NK-92 treated with Interleukin-12 subunit alpha and Interleukin-12 subunit beta, amount 100 ng/mL, for 24 hours (cell line): ENCODE measurements around the gene RGS3.

Experiments used
- DNase-seq: peaks from one replicate; lab custom pipeline; 2025; lab: John Stamatoyannopoulos, UW

The RGS3 gene

GRCh38 chr9:113465599-113466140, 2.1 kb downstream of the RGS3 start:
- no peak for DNase-seq

GRCh38 chr9:113467183-113467582, 3.7 kb downstream of the RGS3 start:
- no peak for DNase-seq

GRCh38 chr9:113468716-113469448, 5.4 kb downstream of the RGS3 start:
- no peak for DNase-seq

GRCh38 chr9:113471143-113471542, 7.6 kb downstream of the RGS3 start:
- DNase-seq: no peak

- no peak for DNase-seq
These were observed 8.0 kb downstream of the RGS3 start for GRCh38 chr9:113471566-113471965.

GRCh38 chr9:113472199-113472598, 8.7 kb downstream of the RGS3 start:
- no peak for DNase-seq

GRCh38 chr9:113474360-113475028, 11.0 kb downstream of the RGS3 start:
- no peak for DNase-seq

GRCh38 chr9:113475031-113475430, 11.5 kb downstream of the RGS3 start:
- DNase-seq: no peak

GRCh38 chr9:113475992-113476391, 12.5 kb downstream of the RGS3 start:
- DNase-seq: no peak

- DNase-seq: no peak
These were observed 13.0 kb downstream of the RGS3 start for GRCh38 chr9:113476511-113476916.

GRCh38 chr9:113477058-113477457, 13.5 kb downstream of the RGS3 start:
- no peak for DNase-seq

GRCh38 chr9:113477661-113478060, 14.1 kb downstream of the RGS3 start:
- no peak for DNase-seq

- no peak for DNase-seq
These were observed 15.7 kb downstream of the RGS3 start for GRCh38 chr9:113479174-113479621.

- no peak for DNase-seq
These were observed 17.1 kb downstream of the RGS3 start for GRCh38 chr9:113480612-113481011.

- DNase-seq: no peak
These were observed 17.8 kb downstream of the RGS3 start for GRCh38 chr9:113481176-113481787.

- no peak for DNase-seq
These were observed 18.8 kb downstream of the RGS3 start for GRCh38 chr9:113482341-113482740.

GRCh38 chr9:113482991-113483675, 19.6 kb downstream of the RGS3 start:
- no peak for DNase-seq

GRCh38 chr9:113483676-113484257, 20.2 kb downstream of the RGS3 start:
- DNase-seq: no peak

- no peak for DNase-seq
These were observed 20.8 kb downstream of the RGS3 start for GRCh38 chr9:113484258-113484730.

- DNase-seq: no peak
These were observed 22.2 kb downstream of the RGS3 start for GRCh38 chr9:113485761-113486115.

GRCh38 chr9:113486327-113486726, 22.8 kb downstream of the RGS3 start:
- no peak for DNase-seq

- DNase-seq: no peak
These were observed 24.5 kb downstream of the RGS3 start for GRCh38 chr9:113488071-113488470.
